Endothelial cell of umbilical vein (primary cell): ENCODE data around the gene POLR2B.
A peak's percentile ranks its signal among the peaks of the same experiment; 100 is the strongest.

Source experiments
- CTCF ChIP-seq, 2 donors: IDR thresholded peaks; 1 replicate in 1 of 2; 2 replicates in 1 of 2; pipeline ENCODE4 v1.5.1; 2011; ENCODE audit warnings: low read length in 2 of 2, mild to moderate bottlenecking in 2 of 2, moderate library complexity in 2 of 2, control low read depth in 1 of 2, inconsistent platforms in 1 of 2, low read depth in 1 of 2; ENCODE audit not compliant: insufficient read depth in 1 of 2; ENCODE audit errors: extremely low read depth in 1 of 2
- EZH2 ChIP-seq: IDR thresholded peaks from 2 replicates; pipeline ENCODE4 v1.6.1; 2012; ENCODE audit warnings: borderline replicate concordance, low read depth, mild to moderate bottlenecking, moderate library complexity, low read length, inconsistent platforms; ENCODE audit not compliant: severe bottlenecking

GRCh38 chr4:57037982-57038604 lies 59.4 kb downstream of the POLR2B start:
- TF ChIP-seq CTCF (IDR thresholded peaks at IDR 0.05; ENCODE audit: extremely low read depth in 1 of 2, insufficient read depth in 1 of 2, low read depth in 1 of 2, low read length in 2 of 2) (peak; percentile 88 to 90), EZH2 (no peak)
